Astrocyte (in vitro differentiated cells and primary cell): ENCODE data around the gene ZC3H12C. TPM values are rescaled to one million over a fixed set of nuclear protein-coding genes. Genes with fewer than 3 reads are reported as not detected.

Experiments used
- DNase-seq: peaks from one replicate; pipeline ENCODE4 v3.0.0-alpha.2; 2010; ENCODE audit warnings: low read depth
- FAIRE-seq: peaks from 2 replicates; lab custom pipeline; 2011; peaks lifted over from hg19 to GRCh38; lab: Jason Lieb, UNC
- H2AFZ ChIP-seq: 2 replicates; pipeline ENCODE4 v1.6.0; 2012; ENCODE audit warnings: low read depth, low read length, inconsistent platforms
- H3K27ac ChIP-seq: 2 replicates; pipeline ENCODE4 v1.5.1; 2011; ENCODE audit warnings: low read depth, low read length, inconsistent platforms
- H3K27me3 ChIP-seq: 2 replicates; pipeline ENCODE4 v1.6.0; 2011; ENCODE audit warnings: low read length, inconsistent platforms; ENCODE audit not compliant: insufficient read depth
- H3K36me3 ChIP-seq: 2 replicates; pipeline ENCODE4 v1.5.1; 2011; ENCODE audit warnings: low read length, inconsistent platforms; ENCODE audit not compliant: insufficient read depth
- H3K4me1 ChIP-seq: 2 replicates; pipeline ENCODE4 v1.5.1; 2011; ENCODE audit warnings: low read length, inconsistent platforms; ENCODE audit not compliant: insufficient read depth
- H3K4me2 ChIP-seq: 2 replicates; pipeline ENCODE4 v1.6.0; 2012; ENCODE audit warnings: low read length, inconsistent platforms
- H3K4me3 ChIP-seq: 2 replicates; pipeline ENCODE4 v1.5.1; 2011; ENCODE audit warnings: low read depth, mild to moderate bottlenecking, low read length, inconsistent platforms; ENCODE audit not compliant: insufficient read depth
- H3K79me2 ChIP-seq: 2 replicates; pipeline ENCODE4 v1.6.0; 2012; ENCODE audit warnings: mild to moderate bottlenecking, low read length, inconsistent platforms; ENCODE audit not compliant: insufficient read depth
- H3K9ac ChIP-seq: 2 replicates; pipeline ENCODE4 v1.6.0; 2012; ENCODE audit warnings: mild to moderate bottlenecking, low read length, inconsistent platforms
- H3K9me3 ChIP-seq: 2 replicates; pipeline ENCODE4 v1.5.1; 2012; ENCODE audit warnings: low read depth, mild to moderate bottlenecking, low read length, inconsistent platforms; ENCODE audit not compliant: insufficient read depth
- H4K20me1 ChIP-seq: 2 replicates; pipeline ENCODE4 v1.6.0; 2012; ENCODE audit warnings: low read length, inconsistent platforms; ENCODE audit not compliant: insufficient read depth
- H3K27ac Mint-ChIP-seq: one replicate; pipeline ENCODE4 v1.8.0; 2021; ENCODE audit warnings: mild to moderate bottlenecking, mixed read lengths; ENCODE audit not compliant: unreplicated experiment
- H3K27me3 Mint-ChIP-seq: one replicate; pipeline ENCODE4 v1.8.0; 2021; ENCODE audit warnings: low read depth, mixed read lengths; ENCODE audit not compliant: unreplicated experiment
- H3K36me3 Mint-ChIP-seq: one replicate; pipeline ENCODE4 v1.8.0; 2021; ENCODE audit warnings: low read depth, mixed read lengths; ENCODE audit not compliant: unreplicated experiment
- H3K4me1 Mint-ChIP-seq: one replicate; pipeline ENCODE4 v1.8.0; 2021; ENCODE audit warnings: low read depth, mixed read lengths; ENCODE audit not compliant: unreplicated experiment
- H3K4me3 Mint-ChIP-seq: one replicate; pipeline ENCODE4 v1.8.0; 2021; ENCODE audit warnings: mild to moderate bottlenecking, moderate library complexity, mixed read lengths; ENCODE audit not compliant: unreplicated experiment
- H3K9me3 Mint-ChIP-seq: one replicate; pipeline ENCODE4 v1.8.0; 2021; ENCODE audit warnings: mild to moderate bottlenecking, mixed read lengths; ENCODE audit not compliant: unreplicated experiment
- CTCF ChIP-seq: IDR thresholded peaks from 2 replicates; pipeline ENCODE4 v1.5.1; 2011; ENCODE audit warnings: low read depth, mild to moderate bottlenecking, inconsistent platforms, low read length, moderate library complexity; ENCODE audit not compliant: insufficient read depth
- EZH2 ChIP-seq: IDR thresholded peaks from 2 replicates; pipeline ENCODE4 v1.6.1; 2012; ENCODE audit warnings: mild to moderate bottlenecking, low read length, inconsistent platforms; ENCODE audit not compliant: insufficient read depth
- total RNA-seq: library from RNA; stranded (reverse); gene quantifications from 2 replicates; pipeline ENCODE4 v1.2.1, GENCODE V29; 2021

ZC3H12C gene
- total RNA-seq, 1 donor from 2014 or later: 12.0 TPM

GRCh38 chr11:110199184-110199981 is 106.2 kb downstream of the ZC3H12C start:
- no peak overlapping the region for H3K4me3 ChIP-seq
- FAIRE-seq (no peak), DNase-seq (no peak)
- peaks cover 4% of the 10 kb centered on the region for H4K20me1 ChIP-seq
- H3K36me3 Mint-ChIP-seq: no peaks in the 10 kb centered on the region
- H3K9me3 Mint-ChIP-seq: no peaks in the 10 kb centered on the region
- H3K27ac Mint-ChIP-seq: peak overlapping the region; percentile 7
- no peaks in the 10 kb centered on the region for H3K27me3 Mint-ChIP-seq
- H3K9me3 ChIP-seq: no peaks in the 10 kb centered on the region
- no peak overlapping the region for H3K27ac ChIP-seq
- H3K4me2 ChIP-seq: no peak overlapping the region
- no peak for TF ChIP-seq EZH2
- TF ChIP-seq CTCF: no peak
- peaks cover 4% of the 10 kb centered on the region for H3K27me3 ChIP-seq
- H3K4me1 ChIP-seq: peaks cover 29% of the 10 kb centered on the region
- H3K9ac ChIP-seq: no peak overlapping the region
- H3K4me3 Mint-ChIP-seq: no peak overlapping the region
- no peaks in the 10 kb centered on the region for H3K79me2 ChIP-seq
- H3K36me3 ChIP-seq: no peaks in the 10 kb centered on the region
- H2AFZ ChIP-seq: no peak overlapping the region
- peaks cover 34% of the 10 kb centered on the region for H3K4me1 Mint-ChIP-seq

GRCh38 chr11:110200241-110200640 is 107.0 kb downstream of the ZC3H12C start:
- no peaks in the 10 kb centered on the region for H3K27me3 Mint-ChIP-seq
- Histone ChIP-seq H3K4me3 (no peak overlapping the region), H3K9me3 (no peaks in the 10 kb centered on the region), H3K4me2 (peak overlapping the region; percentile 10), H3K27ac (peak overlapping the region; percentile 18), H2AFZ (no peak overlapping the region), H3K9ac (no peak overlapping the region), H3K4me1 (peaks cover 21% of the 10 kb centered on the region), H3K27me3 (peaks cover 4% of the 10 kb centered on the region), H3K36me3 (no peaks in the 10 kb centered on the region), H4K20me1 (peaks cover 4% of the 10 kb centered on the region), H3K79me2 (no peaks in the 10 kb centered on the region)
- FAIRE-seq (peak; percentile 54), DNase-seq (peak; percentile 81)
- H3K9me3 Mint-ChIP-seq: no peaks in the 10 kb centered on the region
- peak overlapping the region; percentile 27 for H3K27ac Mint-ChIP-seq
- TF ChIP-seq EZH2 (no peak), CTCF (no peak)
- H3K4me3 Mint-ChIP-seq: no peak overlapping the region
- H3K36me3 Mint-ChIP-seq: no peaks in the 10 kb centered on the region
- peaks cover 31% of the 10 kb centered on the region for H3K4me1 Mint-ChIP-seq

- H3K4me3 ChIP-seq: no peak overlapping the region
- H3K4me1 Mint-ChIP-seq: peaks cover 25% of the 10 kb centered on the region
- peak overlapping the region; percentile 18 for H3K27ac ChIP-seq
- H3K9me3 Mint-ChIP-seq: no peaks in the 10 kb centered on the region
- H3K79me2 ChIP-seq: no peaks in the 10 kb centered on the region
- no peak overlapping the region for H3K4me3 Mint-ChIP-seq
- DNase-seq (no peak), FAIRE-seq (no peak)
- H3K27me3 ChIP-seq: peaks cover 4% of the 10 kb centered on the region
- no peaks in the 10 kb centered on the region for H3K9me3 ChIP-seq
- H3K36me3 Mint-ChIP-seq: no peaks in the 10 kb centered on the region
- H3K4me2 ChIP-seq: no peak overlapping the region
- peaks cover 15% of the 10 kb centered on the region for H3K4me1 ChIP-seq
- H3K9ac ChIP-seq: no peak overlapping the region
- H3K36me3 ChIP-seq: no peaks in the 10 kb centered on the region
- H3K27me3 Mint-ChIP-seq: no peaks in the 10 kb centered on the region
- H4K20me1 ChIP-seq: peaks cover 1% of the 10 kb centered on the region
- no peak overlapping the region for H3K27ac Mint-ChIP-seq
- TF ChIP-seq CTCF (no peak), EZH2 (no peak)
- H2AFZ ChIP-seq: no peak overlapping the region
Observed at GRCh38 chr11:110200836-110201235, 107.6 kb downstream of the ZC3H12C start.
